Right atrium auricular region (tissue), 2 donors: ENCODE measurements around the gene GUF1. TPM values are rescaled to one million over a fixed set of nuclear protein-coding genes. Genes with fewer than 3 reads are reported as not detected.

Source experiments
- DNase-seq: peaks from one replicate; pipeline ENCODE4 v3.0.0-alpha.2; 2019; ENCODE audit warnings: low spot score
- H3K27ac ChIP-seq, 2 donors: fragments of 200-600 bp; sonication (generic); 1 replicate in 1 of 2; 2 replicates in 1 of 2; pipeline ENCODE4 v1.5.1; 2016 to 2019
- H3K27me3 ChIP-seq, 2 donors: fragments of 200-600 bp; sonication (generic); one replicate each; pipeline versions ENCODE4 v1.5.1 to v1.6.0; 2017 to 2019
- H3K36me3 ChIP-seq: fragments of 200-600 bp; sonication (generic); one replicate; pipeline ENCODE4 v1.5.1; 2016
- H3K4me1 ChIP-seq, 2 donors: fragments of 200-600 bp; sonication (generic); one replicate each; pipeline versions ENCODE4 v1.5.1 to v1.6.0; 2017 to 2019
- H3K4me3 ChIP-seq, 2 donors: fragments of 200-600 bp; sonication (generic); 1 replicate in 1 of 2; 2 replicates in 1 of 2; pipeline ENCODE4 v1.5.1; 2017 to 2019; ENCODE audit warnings: mild to moderate bottlenecking in 1 of 2, moderate library complexity in 1 of 2
- H3K9me3 ChIP-seq, 2 donors: fragments of 200-600 bp; sonication (generic); one replicate each; pipeline ENCODE4 v1.5.1; 2019
- CTCF ChIP-seq, 2 donors: fragments of 200-600 bp; sonication (generic); IDR thresholded peaks; one replicate each; pipeline ENCODE4 v1.5.1; 2019; ENCODE audit warnings: antibody characterized with exemption in 2 of 2
- total RNA-seq, 2 donors: library from RNA; depleted of rRNA; stranded (reverse); fragments of >200 nt; gene quantifications; one replicate each; pipeline ENCODE4 v1.1.0, GENCODE V29; 2016

Gene GUF1
- total RNA-seq, 2 donors from 2014 or later, result 11.8 to 28.9 TPM

- TF ChIP-seq CTCF (IDR thresholded peaks at IDR 0.05), result no peak
- H3K4me3 ChIP-seq, result no peak overlapping the region
- H3K27me3 ChIP-seq, result no peaks in the 10 kb centered on the region
- no peaks in the 10 kb centered on the region for H3K36me3 ChIP-seq
- H3K4me1 ChIP-seq, result no peaks in the 10 kb centered on the region
- DNase-seq, result no peak
- no peak overlapping the region for H3K27ac ChIP-seq
- peaks cover 0 to 7% of the 10 kb centered on the region in 2 donors for H3K9me3 ChIP-seq
Observed at GRCh38 chr4:44646151-44646550, 32.1 kb upstream of the GUF1 start.

GRCh38 chr4:44651425-44651824 lies 26.8 kb upstream of the GUF1 start, which contains the start of gene YIPF7:
TSS of gene YIPF7 (minus strand) at chr4:44651625. CDS start at chr4:44650100, 1,525 bp downstream.
- TF ChIP-seq CTCF (IDR thresholded peaks at IDR 0.05), result no peak

GRCh38 chr4:44652002-44652401 lies 26.2 kb upstream of the GUF1 start:
- H3K9me3 ChIP-seq, result no peaks in the 10 kb centered on the region
- DNase-seq, result no peak
- no peaks in the 10 kb centered on the region for H3K36me3 ChIP-seq
- H3K4me1 ChIP-seq, result no peaks in the 10 kb centered on the region
- no peak overlapping the region for H3K4me3 ChIP-seq
- no peaks in the 10 kb centered on the region for H3K27me3 ChIP-seq
- TF ChIP-seq CTCF (IDR thresholded peaks at IDR 0.05), result no peak
- H3K27ac ChIP-seq, result peak overlapping the region in 1 of 2 donors; percentile 46

More at GRCh38 chr4:44651425-44651824, 26.8 kb upstream of the GUF1 start, which contains the start of gene YIPF7:
- H3K27ac ChIP-seq, result peak within 1 kb of the TSS in 1 of 2 donors; percentile 46
- H3K4me1 ChIP-seq, result no peaks in the 10 kb centered on the region
- H3K9me3 ChIP-seq, result no peaks in the 10 kb centered on the region
- no peaks in the 10 kb centered on the region for H3K36me3 ChIP-seq
- no peaks in the 10 kb centered on the region for H3K27me3 ChIP-seq
- no peak within 1 kb of the TSS for H3K4me3 ChIP-seq
- DNase-seq, result no peak

- TF ChIP-seq CTCF (IDR thresholded peaks at IDR 0.05), result no peak
- H3K4me1 ChIP-seq, result no peaks in the 10 kb centered on the region
- DNase-seq, result no peak
- H3K27me3 ChIP-seq, result no peaks in the 10 kb centered on the region
- H3K27ac ChIP-seq, result no peak overlapping the region
- no peak overlapping the region for H3K4me3 ChIP-seq
- H3K9me3 ChIP-seq, result no peaks in the 10 kb centered on the region
- no peaks in the 10 kb centered on the region for H3K36me3 ChIP-seq
Observed at GRCh38 chr4:44660396-44660795, 17.8 kb upstream of the GUF1 start.

- TF ChIP-seq CTCF (IDR thresholded peaks at IDR 0.05), result no peak
- no peaks in the 10 kb centered on the region for H3K36me3 ChIP-seq
- H3K4me3 ChIP-seq, result no peak overlapping the region
- H3K4me1 ChIP-seq, result no peaks in the 10 kb centered on the region
- H3K27me3 ChIP-seq, result no peaks in the 10 kb centered on the region
- no peaks in the 10 kb centered on the region for H3K9me3 ChIP-seq
- no peak overlapping the region for H3K27ac ChIP-seq
- DNase-seq, result no peak
Observed at GRCh38 chr4:44661940-44662622, 16.1 kb upstream of the GUF1 start.

- no peak for DNase-seq
- H3K27ac ChIP-seq, result no peak overlapping the region
- H3K36me3 ChIP-seq, result no peaks in the 10 kb centered on the region
- H3K9me3 ChIP-seq, result no peaks in the 10 kb centered on the region
- no peaks in the 10 kb centered on the region for H3K27me3 ChIP-seq
- H3K4me1 ChIP-seq, result no peaks in the 10 kb centered on the region
- H3K4me3 ChIP-seq, result no peak overlapping the region
- no peak for TF ChIP-seq CTCF (IDR thresholded peaks at IDR 0.05)
Observed at GRCh38 chr4:44662623-44663005, 15.6 kb upstream of the GUF1 start.
